B cell (primary cell): ENCODE data around the gene CAGE1. TPM values are rescaled to one million over a fixed set of nuclear protein-coding genes. Genes with fewer than 3 reads are reported as not detected.
A peak's percentile ranks its signal among the peaks of the same experiment; 100 is the strongest.

Experiments
- ATAC-seq: fragments of 200-7000 bp; cut with Tn5 transposase; one replicate; pipeline ENCODE4 v1.10.0; 2021; ENCODE audit warnings: low read depth, mild to moderate bottlenecking, moderate number of reproducible peaks, moderate library complexity
- CTCF ChIA-PET: fragments of 350-600 bp; sonication (Branson Sonifier 250); formaldehyde crosslinking; loops from one replicate; lab custom pipeline; 2021; ENCODE audit warnings: antibody characterized with exemption, inconsistent platforms; lab: Charles Lee
- POLR2A ChIA-PET: fragments of 350-600 bp; sonication (Branson Sonifier 250); formaldehyde crosslinking; loops from one replicate; lab custom pipeline; 2021; ENCODE audit warnings: antibody characterized with exemption; lab: Charles Lee
- DNase-seq: peaks from one replicate; pipeline ENCODE4 v3.0.0; 2013
- H2AFZ ChIP-seq: 2 replicates; pipeline ENCODE4 v1.6.1; 2012; ENCODE audit warnings: mild to moderate bottlenecking, low read depth, low read length; ENCODE audit not compliant: insufficient read depth, poor library complexity, severe bottlenecking
- H3K27ac ChIP-seq, 2 donors: 1 replicate in 1 of 2; 2 replicates in 1 of 2; pipeline ENCODE4 v1.5.1; 2012 to 2013; ENCODE audit warnings: low read length in 2 of 2, mild to moderate bottlenecking in 2 of 2, moderate library complexity in 1 of 2
- H3K27me3 ChIP-seq, 4 experiments: fragments of 200-600 bp in 1 of 4; sonication (generic) in 1 of 4; replicated peaks in 1 of 4; 1 replicate in 2 of 4; 2 replicates in 2 of 4; pipeline versions ENCODE4 v1.6.1 to v1.7.0; 2013 to 2016; ENCODE audit warnings: low read length in 3 of 4, mild to moderate bottlenecking in 2 of 4, mixed read lengths in 1 of 4, moderate library complexity in 1 of 4; ENCODE audit not compliant: insufficient read depth in 4 of 4, control insufficient read depth in 3 of 4; ENCODE audit errors: control extremely low read depth in 1 of 4
- H3K36me3 ChIP-seq, 2 experiments: replicated peaks in 1 of 2; 1 replicate in 1 of 2; 2 replicates in 1 of 2; pipeline versions ENCODE4 v1.6.1 to v1.7.1; 2013; ENCODE audit warnings: low read length in 1 of 2; ENCODE audit not compliant: insufficient read depth in 2 of 2, control insufficient read depth in 1 of 2; ENCODE audit errors: control extremely low read depth in 1 of 2, extremely low read depth in 1 of 2
- H3K4me1 ChIP-seq, 2 donors: fragments of 200-600 bp in 1 of 2; sonication (generic) in 1 of 2; 1 replicate in 1 of 2; 2 replicates in 1 of 2; pipeline versions ENCODE4 v1.5.1 to v1.6.1; 2013 to 2017; ENCODE audit warnings: low read length in 2 of 2; ENCODE audit not compliant: control insufficient read depth in 2 of 2, insufficient read depth in 2 of 2
- H3K4me2 ChIP-seq: replicated peaks from 2 replicates; pipeline ENCODE3; 2012; ENCODE audit warnings: mild to moderate bottlenecking, low read depth, low read length; ENCODE audit not compliant: poor library complexity, severe bottlenecking
- H3K4me3 ChIP-seq, 5 experiments: fragments of 200-600 bp in 1 of 5; sonication (generic) in 1 of 5; 1 replicate in 3 of 5; 2 replicates in 2 of 5; pipeline versions ENCODE4 v1.5.1 to v1.7.0; 2011 to 2016; ENCODE audit warnings: low read length in 4 of 5, mild to moderate bottlenecking in 4 of 5, low read depth in 2 of 5, control low read depth in 1 of 5, moderate library complexity in 1 of 5; ENCODE audit not compliant: insufficient read depth in 1 of 5; ENCODE audit errors: control extremely low read depth in 1 of 5, extremely low read depth in 1 of 5
- H3K79me2 ChIP-seq: fragments of 200-600 bp; sonication (generic); one replicate; pipeline ENCODE4 v1.6.0; 2016; ENCODE audit warnings: low read length; ENCODE audit not compliant: control insufficient read depth, insufficient read depth
- H3K9ac ChIP-seq: fragments of 200-600 bp; sonication (generic); 2 replicates; pipeline ENCODE4 v1.6.1; 2017; ENCODE audit warnings: mild to moderate bottlenecking, low read length, moderate library complexity
- H3K9me3 ChIP-seq, 3 donors: one replicate each; pipeline versions ENCODE4 v1.6.1 to v1.7.1; 2013; ENCODE audit warnings: low read length in 2 of 3; ENCODE audit not compliant: control insufficient read depth in 2 of 3, insufficient read depth in 1 of 3; ENCODE audit errors: control extremely low read depth in 1 of 3
- H4K20me1 ChIP-seq: 2 replicates; pipeline ENCODE4 v1.6.0; 2012; ENCODE audit warnings: mild to moderate bottlenecking, low read length; ENCODE audit not compliant: insufficient read depth, control insufficient read depth, poor library complexity, severe bottlenecking
- H3K27ac Mint-ChIP-seq: one replicate; pipeline ENCODE4 v1.8.0; 2021; ENCODE audit warnings: mixed read lengths
- H3K27me3 Mint-ChIP-seq: one replicate; pipeline ENCODE4 v1.8.0; 2021; ENCODE audit warnings: mixed read lengths
- H3K4me1 Mint-ChIP-seq: one replicate; pipeline ENCODE4 v1.8.0; 2021; ENCODE audit warnings: mixed read lengths
- H3K4me3 Mint-ChIP-seq: one replicate; pipeline ENCODE4 v1.8.0; 2021; ENCODE audit warnings: mixed read lengths
- H3K9me3 Mint-ChIP-seq: one replicate; pipeline ENCODE4 v1.8.0; 2022; ENCODE audit warnings: mixed read lengths; ENCODE audit not compliant: insufficient read depth
- EZH2 ChIP-seq: IDR thresholded peaks from 2 replicates; pipeline ENCODE4 v1.6.1; 2012; ENCODE audit warnings: borderline replicate concordance, low read depth, mild to moderate bottlenecking, moderate library complexity, low read length; ENCODE audit not compliant: insufficient read depth, poor library complexity, severe bottlenecking
- WGBS: methylation state at CpG from one replicate; pipeline ENCODE4 v1.1.5; 2013; ENCODE audit warnings: missing lambda C conversion rate; ENCODE audit not compliant: insufficient coverage; 5-methylcytosine and 5-hydroxymethylcytosine counted together
- intact Hi-C: fragments of 100-400 bp; cut with micrococcal nuclease; formaldehyde crosslinking; loops from one replicate; pipeline ENCODE4 v1.10.0; 2022
- polyA plus RNA-seq: library from polyadenylated mRNA; depleted of rRNA; stranded (reverse); fragments of >200 nt; gene quantifications from 2 replicates; pipeline ENCODE4 v1.2.3, GENCODE V29; 2012
- total RNA-seq, 2 donors: library from RNA; stranded (reverse); fragments of 120-200 nt in 1 of 2; gene quantifications; 1 replicate in 1 of 2; 2 replicates in 1 of 2; pipeline versions ENCODE4 v1.2.3 to v1.2.4, GENCODE V29; 2013 to 2022
- TF ChIP-seq, protein P1 (sequence below): fragments of 200-600 bp; IDR thresholded peaks from one replicate; pipeline ENCODE4 v1.8.0; 2022; ENCODE audit warnings: antibody characterized with exemption, mild to moderate bottlenecking

CAGE1 gene
- total and polyA plus RNA-seq, 2 donors (not counting 1 experiment from before 2014, with no cell fraction given), result 0.13 to 0.34 TPM

DNA sequence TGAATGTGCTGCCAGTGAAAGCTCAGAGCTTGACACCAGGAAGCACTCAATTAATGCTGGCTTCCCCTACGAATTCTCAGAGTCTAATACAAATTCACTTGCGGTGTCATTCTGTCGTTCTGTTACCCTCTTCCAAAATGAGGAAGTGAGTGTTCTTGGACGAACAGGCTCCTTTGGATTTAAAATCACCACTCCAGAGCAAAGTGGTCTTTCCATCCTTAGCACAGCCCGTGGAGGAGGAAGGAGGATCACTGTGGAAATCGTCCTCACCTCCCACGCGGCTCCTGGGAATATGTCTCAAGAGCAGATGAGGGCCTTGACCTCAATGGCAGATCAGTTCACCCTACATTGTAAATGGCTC lies 41.8 kb upstream of the CAGE1 start:
- Mint-ChIP-seq H3K4me3 (no peak overlapping the region), H3K4me1 (peaks cover 6% of the 10 kb centered on the region), H3K27me3 (peaks cover 3% of the 10 kb centered on the region), H3K9me3 (peaks cover 6% of the 10 kb centered on the region), H3K27ac (no peak overlapping the region)
- H3K9ac ChIP-seq, result no peak overlapping the region
- peak; percentile 28 for DNase-seq
- H3K27me3 ChIP-seq, result no peaks in the 10 kb centered on the region
- H3K36me3 ChIP-seq, result no peaks in the 10 kb centered on the region
- no peaks in the 10 kb centered on the region for H4K20me1 ChIP-seq
- H3K79me2 ChIP-seq, result no peaks in the 10 kb centered on the region
- POLR2A ChIA-PET, result no interaction called here
- peaks cover 0 to 4% (median 0%) of the 10 kb centered on the region in 3 donors for H3K9me3 ChIP-seq
- intact Hi-C loops, result no loop called here
- H3K4me2 ChIP-seq, result no peak overlapping the region
- CTCF ChIA-PET, result no interaction called here
- no peak overlapping the region for H3K27ac ChIP-seq
- peaks cover 0 to 9% of the 10 kb centered on the region in 2 donors for H3K4me1 ChIP-seq
- ATAC-seq, result no peak
- no peak overlapping the region for H3K4me3 ChIP-seq
- no CpG with 5 or more reads among the region's 8 CpGs for WGBS
- no peak for TF ChIP-seq EZH2
- TF ChIP-seq, protein P1, sequence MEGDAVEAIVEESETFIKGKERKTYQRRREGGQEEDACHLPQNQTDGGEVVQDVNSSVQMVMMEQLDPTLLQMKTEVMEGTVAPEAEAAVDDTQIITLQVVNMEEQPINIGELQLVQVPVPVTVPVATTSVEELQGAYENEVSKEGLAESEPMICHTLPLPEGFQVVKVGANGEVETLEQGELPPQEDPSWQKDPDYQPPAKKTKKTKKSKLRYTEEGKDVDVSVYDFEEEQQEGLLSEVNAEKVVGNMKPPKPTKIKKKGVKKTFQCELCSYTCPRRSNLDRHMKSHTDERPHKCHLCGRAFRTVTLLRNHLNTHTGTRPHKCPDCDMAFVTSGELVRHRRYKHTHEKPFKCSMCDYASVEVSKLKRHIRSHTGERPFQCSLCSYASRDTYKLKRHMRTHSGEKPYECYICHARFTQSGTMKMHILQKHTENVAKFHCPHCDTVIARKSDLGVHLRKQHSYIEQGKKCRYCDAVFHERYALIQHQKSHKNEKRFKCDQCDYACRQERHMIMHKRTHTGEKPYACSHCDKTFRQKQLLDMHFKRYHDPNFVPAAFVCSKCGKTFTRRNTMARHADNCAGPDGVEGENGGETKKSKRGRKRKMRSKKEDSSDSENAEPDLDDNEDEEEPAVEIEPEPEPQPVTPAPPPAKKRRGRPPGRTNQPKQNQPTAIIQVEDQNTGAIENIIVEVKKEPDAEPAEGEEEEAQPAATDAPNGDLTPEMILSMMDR, result no peak
- H2AFZ ChIP-seq, result peak overlapping the region; percentile 1

DNA sequence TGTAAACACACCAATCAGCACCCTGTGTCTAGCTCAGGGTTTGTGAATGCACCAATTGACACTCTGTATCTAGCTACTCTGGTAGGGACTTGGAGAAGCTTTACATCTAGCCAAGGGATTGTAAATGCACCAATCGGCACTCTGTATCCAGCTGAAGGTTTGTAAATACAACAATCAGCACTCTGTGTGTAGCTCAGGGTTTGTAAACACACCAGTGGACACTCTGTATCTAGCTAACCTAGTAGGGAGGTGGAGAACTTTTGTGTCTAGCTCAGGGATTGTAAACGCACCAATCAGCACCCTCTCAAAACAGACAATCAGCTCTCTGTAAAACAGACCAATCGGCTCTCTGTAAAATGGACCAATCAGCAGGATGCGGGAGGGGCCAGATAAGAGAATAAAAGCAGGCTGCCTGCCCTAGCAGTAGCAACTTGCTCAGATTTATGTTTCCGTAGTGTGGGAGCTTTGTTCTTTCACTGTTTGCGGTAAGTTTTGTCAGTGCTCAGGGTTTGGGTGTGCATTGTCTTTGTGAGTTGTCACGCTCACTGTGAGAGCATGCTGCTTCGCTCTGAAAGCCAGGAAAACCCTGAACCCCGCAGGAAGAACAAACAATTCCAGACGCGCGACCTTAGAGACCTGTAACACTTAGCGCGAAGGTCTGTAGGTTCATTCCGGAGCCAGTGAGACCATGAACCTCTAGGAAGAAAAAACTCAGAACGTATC lies 37.1 kb upstream of the CAGE1 start:
- no peak overlapping the region for H3K27ac ChIP-seq
- no peak overlapping the region for H3K4me3 Mint-ChIP-seq
- no peaks in the 10 kb centered on the region for H3K79me2 ChIP-seq
- no peaks in the 10 kb centered on the region for H3K9me3 ChIP-seq
- H3K4me1 Mint-ChIP-seq, result peaks cover 6% of the 10 kb centered on the region
- DNase-seq (no peak), ATAC-seq (no peak)
- no peak overlapping the region for H3K4me2 ChIP-seq
- H3K27me3 Mint-ChIP-seq, result peaks cover 3% of the 10 kb centered on the region
- no peaks in the 10 kb centered on the region for H3K9me3 Mint-ChIP-seq
- H3K36me3 ChIP-seq, result no peaks in the 10 kb centered on the region
- WGBS, result 91% methylated on average over 15 of the region's 16 CpGs
- H3K9ac ChIP-seq, result no peak overlapping the region
- no peak overlapping the region for H2AFZ ChIP-seq
- ChIA-PET CTCF (interaction anchor here (0.7 to 1.2 kb wide), 2 partner anchors 12 to 15 kb away, joined by 3 to 4 read pairs; no protein-coding TSS in a partner anchor), POLR2A (no interaction called here)
- intact Hi-C loops, result no loop called here
- no peaks in the 10 kb centered on the region for H3K27me3 ChIP-seq
- H3K4me1 ChIP-seq, result peaks cover 0 to 9% of the 10 kb centered on the region in 2 donors
- no peak overlapping the region for H3K27ac Mint-ChIP-seq
- no peak overlapping the region for H3K4me3 ChIP-seq
- TF ChIP-seq EZH2, result no peak
- TF ChIP-seq, protein P1, result no peak
- H4K20me1 ChIP-seq, result no peaks in the 10 kb centered on the region
